Measurements from ENCODE around the gene CEND1. TPM values are rescaled to one million over a fixed set of nuclear protein-coding genes. Genes with fewer than 3 reads are reported as not detected.

Gene CEND1
- total and polyA plus RNA-seq, 2 donors (not counting 1 experiment from before 2014, with no cell fraction given), result 0.25 to 1.3 TPM

DNA sequence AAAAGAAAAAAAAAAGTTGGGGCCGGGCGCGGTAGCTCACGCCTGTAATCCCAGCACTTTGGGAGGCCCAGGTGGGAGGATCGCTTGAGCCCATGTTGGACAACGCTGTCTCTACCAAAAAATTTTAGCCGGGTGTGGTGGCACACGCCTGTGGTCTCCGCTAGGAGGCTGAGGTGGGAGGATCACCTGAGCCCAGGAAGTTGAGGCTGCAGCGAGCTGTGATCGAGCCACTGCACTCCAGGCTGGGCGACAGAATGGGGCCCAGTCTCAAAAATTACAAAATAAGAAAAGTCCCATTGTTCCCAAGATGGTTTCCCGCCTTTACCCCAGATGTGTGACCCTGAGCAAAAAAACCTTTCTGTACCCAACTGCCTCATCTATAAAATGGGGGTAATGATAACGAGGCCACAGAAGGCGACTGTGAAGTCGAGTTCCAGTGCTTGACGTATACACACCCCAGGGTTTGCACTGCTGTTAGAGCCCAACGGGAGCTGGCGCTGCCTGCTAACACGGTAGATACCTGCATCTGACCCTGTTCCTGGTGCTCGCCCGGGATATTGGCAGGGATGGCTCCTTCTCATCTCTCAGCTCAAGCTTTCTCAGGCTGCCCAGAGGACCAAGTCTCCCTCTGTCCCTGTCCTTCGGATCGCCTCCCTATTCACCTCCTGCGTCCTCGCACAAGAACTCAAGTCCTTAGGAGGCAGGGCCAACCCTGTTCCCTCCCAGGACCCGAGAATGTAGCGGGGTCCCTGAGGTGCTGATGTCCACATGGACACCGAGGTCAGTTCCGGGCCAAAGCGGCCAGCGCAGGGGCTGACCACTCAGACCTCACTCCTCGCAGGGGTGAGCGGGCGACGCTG, 18.8 kb upstream of the CEND1 start:
- peak overlapping the region; percentile 96 for H3K27ac ChIP-seq (ENCODE audit: insufficient read depth, low read length)
- TF ChIP-seq EZH2 (IDR thresholded peaks at IDR 0.05; ENCODE audit: low read length, missing control alignments), result no peak
- TF ChIP-seq, protein P1, sequence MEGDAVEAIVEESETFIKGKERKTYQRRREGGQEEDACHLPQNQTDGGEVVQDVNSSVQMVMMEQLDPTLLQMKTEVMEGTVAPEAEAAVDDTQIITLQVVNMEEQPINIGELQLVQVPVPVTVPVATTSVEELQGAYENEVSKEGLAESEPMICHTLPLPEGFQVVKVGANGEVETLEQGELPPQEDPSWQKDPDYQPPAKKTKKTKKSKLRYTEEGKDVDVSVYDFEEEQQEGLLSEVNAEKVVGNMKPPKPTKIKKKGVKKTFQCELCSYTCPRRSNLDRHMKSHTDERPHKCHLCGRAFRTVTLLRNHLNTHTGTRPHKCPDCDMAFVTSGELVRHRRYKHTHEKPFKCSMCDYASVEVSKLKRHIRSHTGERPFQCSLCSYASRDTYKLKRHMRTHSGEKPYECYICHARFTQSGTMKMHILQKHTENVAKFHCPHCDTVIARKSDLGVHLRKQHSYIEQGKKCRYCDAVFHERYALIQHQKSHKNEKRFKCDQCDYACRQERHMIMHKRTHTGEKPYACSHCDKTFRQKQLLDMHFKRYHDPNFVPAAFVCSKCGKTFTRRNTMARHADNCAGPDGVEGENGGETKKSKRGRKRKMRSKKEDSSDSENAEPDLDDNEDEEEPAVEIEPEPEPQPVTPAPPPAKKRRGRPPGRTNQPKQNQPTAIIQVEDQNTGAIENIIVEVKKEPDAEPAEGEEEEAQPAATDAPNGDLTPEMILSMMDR (conservative IDR thresholded peaks at IDR 0.05 in 1 of 2, IDR thresholded peaks at IDR 0.05 in 1 of 2; ENCODE audit: low read depth in 1 of 2, low read length in 2 of 2), result no peak
- H3K27me3 ChIP-seq (ENCODE audit: control insufficient read depth, insufficient read depth, low read length), result no peaks in the 10 kb centered on the region
- H3K36me3 ChIP-seq (ENCODE audit: control insufficient read depth, insufficient read depth, low read length), result peaks cover 21% of the 10 kb centered on the region
- H4K20me1 ChIP-seq (ENCODE audit: control insufficient read depth, extremely low read depth, insufficient read depth, low read length), result no peaks in the 10 kb centered on the region
- peak overlapping the region; percentile 31 for H2AFZ ChIP-seq (ENCODE audit: low read length)
- no peak for DNase-seq (ENCODE audit: low read depth in 2 of 2)
- peaks cover 38% of the 10 kb centered on the region for H3K79me2 ChIP-seq (ENCODE audit: control insufficient read depth, insufficient read depth, low read length)
- H3K4me2 ChIP-seq (ENCODE audit: extremely low read depth, insufficient read depth, low read length), result peak overlapping the region; percentile 98
- H3K4me3 ChIP-seq (replicated peaks in 1 of 4; ENCODE audit: control extremely low read depth in 1 of 4, insufficient read depth in 1 of 4, low read depth in 3 of 4, low read length in 4 of 4), result peak overlapping the region; percentile 78 to 98 (median 94)
- H3K9me3 ChIP-seq (ENCODE audit: control insufficient read depth, insufficient read depth, low read depth, low read length), result no peaks in the 10 kb centered on the region
- H3K4me1 ChIP-seq (ENCODE audit: control insufficient read depth, extremely low read depth, insufficient read depth, low read length), result peaks cover 19% of the 10 kb centered on the region
- peak overlapping the region; percentile 99 for H3K9ac ChIP-seq (ENCODE audit: insufficient read depth, low read length)

DNA sequence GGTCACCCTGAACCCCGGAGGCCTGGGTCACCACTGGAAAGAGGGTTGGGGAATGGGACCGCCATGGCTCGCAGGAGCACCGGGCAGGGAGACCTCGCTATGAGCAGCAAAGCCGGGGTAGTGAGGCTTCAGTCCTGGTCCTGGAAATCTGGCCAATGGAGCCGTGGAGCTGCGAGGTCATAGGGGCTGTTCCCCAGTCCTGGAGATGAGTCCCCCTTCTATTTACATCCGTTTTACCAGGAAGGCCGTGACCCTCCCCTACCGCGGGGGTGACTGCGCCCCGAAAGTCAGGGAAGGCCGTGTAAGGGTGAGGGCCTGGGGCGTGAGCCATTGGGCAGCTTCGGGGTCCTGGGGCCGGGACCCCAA, 14.7 kb upstream of the CEND1 start:
- peaks cover 10% of the 10 kb centered on the region for H3K79me2 ChIP-seq (ENCODE audit: control insufficient read depth, insufficient read depth, low read length)
- no peaks in the 10 kb centered on the region for H3K27me3 ChIP-seq (ENCODE audit: control insufficient read depth, insufficient read depth, low read length)
- DNase-seq (ENCODE audit: low read depth in 2 of 2), result no peak
- TF ChIP-seq, protein P1 (conservative IDR thresholded peaks at IDR 0.05 in 1 of 2, IDR thresholded peaks at IDR 0.05 in 1 of 2; ENCODE audit: low read depth in 1 of 2, low read length in 2 of 2), result no peak
- TF ChIP-seq EZH2 (IDR thresholded peaks at IDR 0.05; ENCODE audit: low read length, missing control alignments), result no peak
- peaks cover 12% of the 10 kb centered on the region for H3K4me1 ChIP-seq (ENCODE audit: control insufficient read depth, extremely low read depth, insufficient read depth, low read length)
- H3K9me3 ChIP-seq (ENCODE audit: control insufficient read depth, insufficient read depth, low read depth, low read length), result no peaks in the 10 kb centered on the region
- H3K4me2 ChIP-seq (ENCODE audit: extremely low read depth, insufficient read depth, low read length), result peak overlapping the region; percentile 97
- H2AFZ ChIP-seq (ENCODE audit: low read length), result no peak overlapping the region
- peak overlapping the region; percentile 54 to 73 (median 60) for H3K4me3 ChIP-seq (replicated peaks in 1 of 4; ENCODE audit: control extremely low read depth in 1 of 4, insufficient read depth in 1 of 4, low read depth in 3 of 4, low read length in 4 of 4)
- no peaks in the 10 kb centered on the region for H4K20me1 ChIP-seq (ENCODE audit: control insufficient read depth, extremely low read depth, insufficient read depth, low read length)
- H3K27ac ChIP-seq (ENCODE audit: insufficient read depth, low read length), result peak overlapping the region; percentile 57
- no peak overlapping the region for H3K9ac ChIP-seq (ENCODE audit: insufficient read depth, low read length)
- peaks cover 20% of the 10 kb centered on the region for H3K36me3 ChIP-seq (ENCODE audit: control insufficient read depth, insufficient read depth, low read length)

DNA sequence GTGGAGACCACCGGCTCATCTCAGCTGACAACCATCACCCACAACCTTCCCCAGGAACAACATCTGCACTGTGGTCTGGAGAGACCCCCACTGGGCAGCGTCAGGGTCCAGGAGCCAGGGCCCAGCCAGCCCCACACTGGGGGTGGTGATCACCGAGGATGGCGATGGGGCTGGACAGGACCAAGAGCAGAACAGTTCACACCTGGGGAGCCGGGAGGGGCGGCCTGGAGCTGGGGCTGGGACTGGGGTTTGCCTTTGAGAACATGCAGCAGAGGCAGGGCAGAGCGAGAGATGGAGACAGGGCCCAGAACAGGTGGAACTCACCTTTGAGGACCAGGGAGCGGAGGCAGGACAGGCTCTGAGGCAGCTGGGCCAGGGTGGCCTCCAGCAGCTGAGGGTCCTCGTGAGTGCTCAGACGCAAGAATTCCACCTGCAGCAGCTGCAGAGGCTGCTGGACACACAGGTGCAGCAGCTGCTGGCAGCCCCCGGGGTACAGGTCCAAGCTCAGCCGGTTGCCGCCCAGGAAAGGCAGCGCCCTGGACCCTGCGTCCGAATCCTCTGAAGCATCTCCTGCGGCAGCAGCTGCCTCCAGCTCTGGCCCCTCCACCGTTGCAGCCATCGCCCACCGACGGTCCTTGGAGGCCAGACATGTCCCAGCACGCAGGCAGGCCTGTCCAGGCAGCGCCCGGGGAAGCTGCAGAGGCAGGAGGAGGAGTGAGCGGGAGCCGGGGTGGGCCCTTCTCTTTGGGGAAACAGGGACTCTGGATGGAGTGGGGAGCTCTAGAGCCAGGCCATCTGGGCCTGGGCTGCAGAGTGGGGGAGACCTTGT, 14.1 kb upstream of the CEND1 start:
- Histone ChIP-seq H3K36me3 (ENCODE audit: control insufficient read depth, insufficient read depth, low read length) (peaks cover 20% of the 10 kb centered on the region), H3K4me2 (ENCODE audit: extremely low read depth, insufficient read depth, low read length) (peak overlapping the region; percentile 97), H2AFZ (ENCODE audit: low read length) (no peak overlapping the region), H3K27me3 (ENCODE audit: control insufficient read depth, insufficient read depth, low read length) (no peaks in the 10 kb centered on the region), H4K20me1 (ENCODE audit: control insufficient read depth, extremely low read depth, insufficient read depth, low read length) (no peaks in the 10 kb centered on the region), H3K9ac (ENCODE audit: insufficient read depth, low read length) (peak overlapping the region; percentile 20), H3K27ac (ENCODE audit: insufficient read depth, low read length) (peak overlapping the region; percentile 57), H3K9me3 (ENCODE audit: control insufficient read depth, insufficient read depth, low read depth, low read length) (no peaks in the 10 kb centered on the region), H3K4me1 (ENCODE audit: control insufficient read depth, extremely low read depth, insufficient read depth, low read length) (peaks cover 12% of the 10 kb centered on the region), H3K4me3 (replicated peaks in 1 of 4; ENCODE audit: control extremely low read depth in 1 of 4, insufficient read depth in 1 of 4, low read depth in 3 of 4, low read length in 4 of 4) (peak overlapping the region; percentile 54 to 73 (median 60)), H3K79me2 (ENCODE audit: control insufficient read depth, insufficient read depth, low read length) (peaks cover 9% of the 10 kb centered on the region)
- DNase-seq (ENCODE audit: low read depth in 2 of 2), result no peak
- TF ChIP-seq EZH2 (IDR thresholded peaks at IDR 0.05; ENCODE audit: low read length, missing control alignments), result no peak
- TF ChIP-seq, protein P1 (conservative IDR thresholded peaks at IDR 0.05 in 1 of 2, IDR thresholded peaks at IDR 0.05 in 1 of 2; ENCODE audit: low read depth in 1 of 2, low read length in 2 of 2), result no peak
